Adipocyte (in vitro differentiated cells): ENCODE results near the gene SIDT2.
A peak's percentile ranks its signal among the peaks of the same experiment; 100 is the strongest.
"Not testable (repeated sequence)": the region's sequence is repeated elsewhere in the genome, so short reads cannot be mapped to it uniquely, and the experiment has no call there.

Source experiments
- DNase-seq: peaks from one replicate; pipeline ENCODE4 v3.0.0-alpha.2; 2015; ENCODE audit warnings: low read depth
- H3K27me3 ChIP-seq: replicated peaks from 2 replicates; pipeline ENCODE4 v1.7.0; 2013; ENCODE audit warnings: mild to moderate bottlenecking, low read length, moderate library complexity; ENCODE audit not compliant: control insufficient read depth, insufficient read depth
- H3K36me3 ChIP-seq: 2 replicates; pipeline ENCODE4 v1.7.0; 2013; ENCODE audit warnings: low read length, mild to moderate bottlenecking, moderate library complexity; ENCODE audit not compliant: control insufficient read depth, insufficient read depth, severe bottlenecking
- H3K4me1 ChIP-seq: 2 replicates; pipeline ENCODE4 v1.7.0; 2013; ENCODE audit warnings: mild to moderate bottlenecking, low read length, moderate library complexity; ENCODE audit not compliant: control insufficient read depth, insufficient read depth
- H3K4me3 ChIP-seq: 2 replicates; pipeline ENCODE4 v1.7.0; 2013; ENCODE audit warnings: mild to moderate bottlenecking, low read length, moderate library complexity
- H3K9ac ChIP-seq: 2 replicates; pipeline ENCODE4 v1.7.0; 2013; ENCODE audit warnings: mild to moderate bottlenecking, low read length, moderate library complexity
- H3K9me3 ChIP-seq: 2 replicates; pipeline ENCODE4 v1.7.0; 2013; ENCODE audit warnings: mild to moderate bottlenecking, low read length, moderate library complexity; ENCODE audit not compliant: control insufficient read depth

The SIDT2 gene

GRCh38 chr11:117178210-117179034 is at the start of gene SIDT2:
Gene SIDT2 (plus strand): TSS chr11:117178743. CDS start chr11:117179264, 521 bp downstream.
- H3K36me3 ChIP-seq: peaks cover 14% of the 10 kb centered on the region
- no peaks in the 10 kb centered on the region for H3K27me3 ChIP-seq
- DNase-seq: peak; percentile 98
- H3K9me3 ChIP-seq: no peaks in the 10 kb centered on the region
- peak within 1 kb of the TSS; percentile 94 for H3K4me3 ChIP-seq
- H3K4me1 ChIP-seq: peaks cover 47% of the 10 kb centered on the region
- peak within 1 kb of the TSS; percentile 96 for H3K9ac ChIP-seq

DNA sequence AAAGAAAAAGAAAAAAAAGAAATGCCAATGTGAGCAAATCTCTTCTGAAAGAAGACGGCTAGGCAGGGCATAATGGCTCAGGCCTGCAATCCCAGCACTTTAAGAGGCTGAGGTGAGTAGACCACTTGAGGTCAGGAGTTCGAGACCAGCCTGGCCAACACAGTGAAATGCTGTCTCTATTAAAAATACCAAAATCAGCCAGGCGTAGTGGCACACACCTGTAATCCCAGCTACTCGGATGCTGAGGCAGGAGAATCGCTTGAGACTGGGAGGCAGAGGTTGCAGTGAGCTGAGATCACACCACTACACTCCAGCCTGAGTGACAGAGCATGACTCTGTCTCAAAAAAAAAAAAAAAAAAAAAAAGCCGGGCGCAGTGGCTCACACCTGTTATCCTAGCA is 48.1 kb upstream of the SIDT2 start:
- H3K4me3 ChIP-seq, DNase-seq, H3K9me3 ChIP-seq, H3K9ac ChIP-seq, H3K36me3 ChIP-seq, H3K4me1 ChIP-seq: not testable (repeated sequence)
- peaks cover 20% of the 10 kb centered on the region for H3K27me3 ChIP-seq

GRCh38 chr11:117130879-117131278 is 47.7 kb upstream of the SIDT2 start:
- no peaks in the 10 kb centered on the region for H3K9me3 ChIP-seq
- H3K4me1 ChIP-seq: no peaks in the 10 kb centered on the region
- peaks cover 16% of the 10 kb centered on the region for H3K27me3 ChIP-seq
- H3K36me3 ChIP-seq: no peaks in the 10 kb centered on the region
- no peak overlapping the region for H3K4me3 ChIP-seq
- H3K9ac ChIP-seq: no peak overlapping the region
- no peak for DNase-seq

DNA sequence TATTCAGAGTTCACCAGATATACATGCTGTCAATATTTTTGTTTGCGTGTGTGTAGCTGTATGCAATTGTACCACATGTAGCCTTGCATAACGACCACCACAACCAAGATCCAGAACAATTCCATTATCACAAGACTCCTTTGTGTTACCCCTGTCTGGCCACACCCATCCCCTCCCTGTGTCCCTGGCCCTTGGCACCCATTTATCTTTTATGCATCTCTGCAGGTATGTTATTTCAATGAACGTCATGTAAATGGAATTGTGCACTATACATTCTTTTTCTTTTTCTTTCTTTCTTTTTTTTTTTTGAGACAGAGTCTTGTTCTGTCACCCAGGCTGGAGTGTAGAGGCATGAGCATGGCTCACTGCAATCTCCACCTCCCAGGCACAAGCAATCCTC is 44.1 kb upstream of the SIDT2 start:
- Histone ChIP-seq H3K9ac (no peak overlapping the region), H3K4me3 (no peak overlapping the region), H3K27me3 (no peaks in the 10 kb centered on the region)

DNA sequence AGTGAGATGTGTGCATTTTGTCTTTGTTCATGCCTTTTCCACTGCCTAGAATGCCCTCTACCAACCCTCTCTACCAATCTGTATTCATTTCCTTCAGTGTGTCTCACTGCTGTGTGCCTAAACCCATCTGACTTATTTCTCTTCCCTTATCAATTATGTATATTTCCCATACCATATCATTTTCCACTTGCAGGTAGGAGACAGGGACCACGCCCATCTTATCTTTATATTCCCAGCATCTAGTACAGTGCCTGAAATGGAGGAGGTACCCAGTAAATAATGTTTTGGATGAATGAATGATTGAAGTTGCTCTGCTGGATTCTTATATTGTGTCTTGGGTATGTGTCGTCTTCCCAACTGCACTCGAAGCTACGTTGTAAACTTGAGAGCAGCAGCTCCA is 43.6 kb upstream of the SIDT2 start:
- not testable (repeated sequence) for H3K9me3 ChIP-seq, H3K4me1 ChIP-seq, H3K27me3 ChIP-seq, DNase-seq, H3K9ac ChIP-seq, H3K36me3 ChIP-seq, H3K4me3 ChIP-seq

More for the DNA sequence above, 44.1 kb upstream of the SIDT2 start:
- no peaks in the 10 kb centered on the region for H3K36me3 ChIP-seq
- no peak for DNase-seq
- no peaks in the 10 kb centered on the region for H3K9me3 ChIP-seq
- H3K4me1 ChIP-seq: no peaks in the 10 kb centered on the region

GRCh38 chr11:117137223-117138086 is 41.1 kb upstream of the SIDT2 start:
- H3K9me3 ChIP-seq, H3K27me3 ChIP-seq, H3K36me3 ChIP-seq, H3K4me1 ChIP-seq, H3K9ac ChIP-seq, H3K4me3 ChIP-seq, DNase-seq: not testable (repeated sequence)

DNA sequence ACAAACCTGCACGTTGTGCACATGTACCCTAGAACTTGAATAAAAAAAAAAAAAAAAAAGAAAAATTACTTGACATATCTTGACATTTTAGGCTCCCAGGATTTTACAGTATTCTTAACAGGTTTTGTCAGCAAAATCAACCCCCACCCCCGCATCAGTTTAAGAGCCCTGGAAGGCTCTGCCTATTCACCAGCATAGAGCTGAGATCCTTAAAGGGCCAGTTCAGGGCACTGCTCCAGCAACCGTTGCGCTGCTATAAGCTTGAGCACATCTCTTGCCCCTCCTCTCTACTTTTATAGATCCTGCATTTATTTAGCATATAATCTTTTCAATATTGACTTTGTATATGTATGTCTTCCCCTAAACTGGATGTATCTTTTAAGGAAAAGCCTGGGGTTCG is 35.2 kb upstream of the SIDT2 start:
- Histone ChIP-seq H3K27me3 (no peaks in the 10 kb centered on the region), H3K9me3 (no peaks in the 10 kb centered on the region), H3K4me1 (peaks cover 28% of the 10 kb centered on the region), H3K9ac (peak overlapping the region; percentile 93), H3K4me3 (peak overlapping the region; percentile 85), H3K36me3 (peaks cover 19% of the 10 kb centered on the region)
- peak; percentile 66 for DNase-seq

GRCh38 chr11:117143871-117144476 is 34.6 kb upstream of the SIDT2 start, which contains the start of gene PAFAH1B2:
Gene PAFAH1B2 (plus strand): TSS chr11:117144287. CDS start chr11:117152448, 8,161 bp downstream.
- DNase-seq: peak; percentile 98

DNA sequence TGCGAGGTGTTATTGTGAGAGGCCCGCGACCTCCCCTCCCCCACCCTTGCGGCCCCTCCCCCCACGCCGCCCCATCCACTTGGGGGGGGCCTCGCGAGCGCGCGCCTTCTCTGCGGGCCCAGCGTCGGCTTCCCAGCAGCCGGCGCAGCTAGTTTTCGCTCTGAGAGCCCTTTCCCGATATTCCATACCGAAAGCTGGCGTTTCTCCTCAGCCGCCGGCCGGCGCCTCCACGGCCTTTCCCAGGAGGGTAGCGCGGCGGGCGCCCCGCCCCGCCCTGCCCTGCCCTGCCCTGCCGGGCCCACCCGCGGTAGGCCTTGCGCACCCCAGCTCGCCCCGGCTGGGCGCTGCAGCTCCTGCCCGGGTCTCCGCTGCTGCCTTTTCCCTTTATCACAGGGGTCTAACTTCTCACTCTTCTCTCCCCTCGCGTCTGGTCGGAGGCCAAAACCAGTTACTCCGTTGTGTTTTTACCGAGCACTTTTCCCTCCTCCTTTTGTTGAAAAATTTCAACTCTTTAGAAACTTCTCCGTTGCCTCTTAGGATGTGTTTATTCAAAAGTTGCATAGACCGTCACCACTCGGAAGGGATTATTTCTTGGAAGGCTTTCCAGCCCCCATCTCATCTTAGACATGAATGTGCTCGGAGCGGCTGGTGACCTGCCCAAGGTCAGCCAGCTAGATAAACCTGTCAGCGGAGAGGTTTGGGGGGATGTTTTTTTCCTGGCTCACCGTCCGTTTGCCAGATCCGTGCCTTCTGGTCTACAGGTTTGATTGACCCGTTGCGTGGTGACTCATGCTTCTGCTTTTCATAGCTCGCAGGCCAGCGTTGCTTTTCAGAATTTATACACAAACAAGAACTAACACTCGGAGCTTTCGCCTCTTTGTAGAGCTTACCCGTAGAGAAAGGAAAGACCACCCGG is 33.8 kb upstream of the SIDT2 start:
- Histone ChIP-seq H3K9me3 (no peaks in the 10 kb centered on the region), H3K4me1 (peaks cover 28% of the 10 kb centered on the region), H3K9ac (peak overlapping the region; percentile 93), H3K4me3 (peak overlapping the region; percentile 85), H3K36me3 (peaks cover 23% of the 10 kb centered on the region), H3K27me3 (no peaks in the 10 kb centered on the region)
- peak; percentile 85 for DNase-seq

More at GRCh38 chr11:117143871-117144476, 34.6 kb upstream of the SIDT2 start, which contains the start of gene PAFAH1B2:
- Histone ChIP-seq H3K27me3 (no peaks in the 10 kb centered on the region), H3K9ac (peak within 1 kb of the TSS; percentile 93), H3K9me3 (no peaks in the 10 kb centered on the region), H3K36me3 (peaks cover 23% of the 10 kb centered on the region), H3K4me1 (peaks cover 28% of the 10 kb centered on the region), H3K4me3 (peak within 1 kb of the TSS; percentile 85)

DNA sequence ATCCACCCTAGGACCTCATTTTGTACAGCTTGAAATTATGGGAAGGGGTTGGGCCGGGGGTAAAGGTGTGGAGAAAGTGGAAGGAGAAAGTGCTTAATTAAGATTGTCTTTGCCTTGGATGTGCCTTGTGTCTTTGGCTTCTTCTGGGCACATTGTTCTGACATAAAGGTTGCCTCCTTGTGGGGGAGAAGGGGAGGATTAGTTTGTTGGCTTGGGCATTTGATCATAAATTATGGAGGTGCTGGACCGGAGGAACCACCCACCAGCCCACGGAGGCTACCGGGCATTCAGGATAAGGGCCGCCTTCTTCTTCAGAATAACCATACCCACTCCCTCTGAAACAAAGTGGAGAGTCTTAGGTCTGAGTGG is 33.2 kb upstream of the SIDT2 start:
- H3K4me1 ChIP-seq: peaks cover 28% of the 10 kb centered on the region
- H3K9me3 ChIP-seq: no peaks in the 10 kb centered on the region
- H3K27me3 ChIP-seq: no peaks in the 10 kb centered on the region
- DNase-seq: peak; percentile 54
- H3K9ac ChIP-seq: peak overlapping the region; percentile 93
- peak overlapping the region; percentile 85 for H3K4me3 ChIP-seq
- peaks cover 23% of the 10 kb centered on the region for H3K36me3 ChIP-seq
